HepG2 (cell line): Measurements from ENCODE around the gene KRT12. TPM values are rescaled to one million over a fixed set of nuclear protein-coding genes. Genes with fewer than 3 reads are reported as not detected.

ENCODE experiments used
- ATAC-seq: fragments of 200-7000 bp; cut with Tn5 transposase; 3 replicates; pipeline ENCODE4 v1.9.1; 2020; ENCODE audit warnings: mild to moderate bottlenecking, moderate library complexity
- BruUV-seq: library from RNA; stranded (reverse); fragments of 400-500 nt; replicated peaks from 2 replicates; lab custom pipeline; 2021; lab: Mats Ljungman, UMichigan
- CTCF ChIA-PET: fragments of 300-600 bp; formaldehyde crosslinking; extraction: SDS; loops from one replicate; lab custom pipeline; 2021; ENCODE audit warnings: low total read pairs, inconsistent platforms, low intra/inter-chr PET ratio; lab: Yijun Ruan, JAX
- POLR2A ChIA-PET: fragments of 350-600 bp; sonication (Branson Sonifier 250); formaldehyde crosslinking; loops from one replicate; lab custom pipeline; 2020; ENCODE audit warnings: antibody characterized with exemption, inconsistent platforms; lab: Yijun Ruan, JAX
- DNase-seq: peaks from one replicate; pipeline ENCODE4 v3.0.0-alpha.2; 2015; ENCODE audit warnings: low spot score
- FAIRE-seq: peaks from 3 replicates; lab custom pipeline; 2011; peaks lifted over from hg19 to GRCh38; lab: Jason Lieb, UNC
- H2AFZ ChIP-seq: one replicate; pipeline ENCODE4 v1.6.1; 2011; ENCODE audit warnings: low read length, inconsistent platforms
- H3K27ac ChIP-seq: fragments of 300-600 bp; 3 replicates; pipeline ENCODE4 v1.8.0; 2011; ENCODE audit warnings: mixed run types, mild to moderate bottlenecking, mixed read lengths, low read length, inconsistent platforms; ENCODE audit not compliant: insufficient read depth; ENCODE audit errors: extremely low read length
- H3K27me3 ChIP-seq, 2 experiments: fragments of 200-600 bp in 1 of 2; 2 replicates in 1 of 2; 3 replicates in 1 of 2; pipeline versions ENCODE4 v1.6.0 to v1.8.0; 2011; ENCODE audit warnings: low read length in 2 of 2, mild to moderate bottlenecking in 2 of 2, moderate library complexity in 2 of 2, inconsistent platforms in 1 of 2; ENCODE audit not compliant: insufficient read depth in 2 of 2, control insufficient read depth in 1 of 2
- H3K36me3 ChIP-seq, 2 experiments: fragments of 200-600 bp in 1 of 2; replicated peaks in 1 of 2; 2 replicates in 1 of 2; 3 replicates in 1 of 2; pipeline versions ENCODE4 v1.5.1 to v1.8.0; 2011; ENCODE audit warnings: low read length in 2 of 2, inconsistent platforms in 1 of 2; ENCODE audit not compliant: insufficient read depth in 2 of 2, control insufficient read depth in 1 of 2
- H3K4me1 ChIP-seq: 2 replicates; pipeline ENCODE4 v1.5.1; 2012; ENCODE audit warnings: low read length, inconsistent platforms; ENCODE audit not compliant: insufficient read depth
- H3K4me2 ChIP-seq: 2 replicates; pipeline ENCODE4 v1.6.0; 2011; ENCODE audit warnings: low read depth, low read length, inconsistent platforms
- H3K4me3 ChIP-seq, 3 experiments: fragments of 200-600 bp in 1 of 3; sonication (generic), shearing (Covaris generic) in 1 of 3; replicated peaks in 1 of 3; 2 replicates each; pipeline ENCODE4 v1.5.1; 2011 to 2016; ENCODE audit warnings: low read length in 3 of 3, inconsistent platforms in 2 of 3, low read depth in 2 of 3, mild to moderate bottlenecking in 2 of 3, control low read depth in 1 of 3, mixed read lengths in 1 of 3; ENCODE audit not compliant: insufficient read depth in 1 of 3
- H3K79me2 ChIP-seq: one replicate; pipeline ENCODE4 v1.6.1; 2011; ENCODE audit warnings: low read length, inconsistent platforms; ENCODE audit not compliant: insufficient read depth
- H3K9ac ChIP-seq: 2 replicates; pipeline ENCODE4 v1.6.0; 2011; ENCODE audit warnings: mild to moderate bottlenecking, low read depth, low read length, inconsistent platforms; ENCODE audit not compliant: insufficient read depth
- H3K9me3 ChIP-seq: 2 replicates; pipeline ENCODE4 v1.5.1; 2012; ENCODE audit warnings: mild to moderate bottlenecking, low read length
- H4K20me1 ChIP-seq: 2 replicates; pipeline ENCODE4 v1.6.0; 2011; ENCODE audit warnings: inconsistent platforms, mild to moderate bottlenecking, low read length, moderate library complexity; ENCODE audit not compliant: insufficient read depth
- CHD4 ChIP-seq: fragments of 200-600 bp; sonication (generic); IDR thresholded peaks from 2 replicates; pipeline ENCODE4 v1.7.0; 2017; ENCODE audit warnings: mild to moderate bottlenecking, low read length, borderline replicate concordance
- HOXA7 ChIP-seq: sonication (generic); formaldehyde crosslinking; IDR thresholded peaks from 2 replicates; pipeline ENCODE4 v1.8.1; 2022; ENCODE audit warnings: mild to moderate bottlenecking, missing genetic modification reagents, moderate library complexity
- PAXIP1 ChIP-seq: sonication (generic); formaldehyde crosslinking; conservative IDR thresholded peaks from 2 replicates; pipeline ENCODE4 v1.4.0; 2020; ENCODE audit warnings: mild to moderate bottlenecking, missing genetic modification reagents, moderate library complexity
- SP5 ChIP-seq: IDR thresholded peaks from 2 replicates; pipeline ENCODE4 v1.6.1; 2016; ENCODE audit warnings: low read depth, borderline replicate concordance
- SYNCRIP ChIP-seq: fragments of 200-400 bp; formaldehyde crosslinking; IDR thresholded peaks from 2 replicates; pipeline ENCODE4 v1.6.1; 2018; ENCODE audit warnings: mild to moderate bottlenecking, low read depth, low read length; ENCODE audit not compliant: insufficient read depth
- TBX3 ChIP-seq: fragments of 450-650 bp; IDR thresholded peaks from 2 replicates; pipeline ENCODE4 v1.6.1; 2017; ENCODE audit warnings: antibody characterized with exemption, mild to moderate bottlenecking, inconsistent platforms, borderline replicate concordance
- TCF7 ChIP-seq: sonication (generic); IDR thresholded peaks from 2 replicates; pipeline ENCODE4 v1.6.1; 2016; ENCODE audit warnings: antibody characterized with exemption, low read depth
- ZNF160 ChIP-seq: sonication (generic); formaldehyde crosslinking; IDR thresholded peaks from 2 replicates; pipeline ENCODE4 v1.8.0; 2022; ENCODE audit warnings: mild to moderate bottlenecking, inconsistent platforms, missing genetic modification reagents
- ZNF234 ChIP-seq: sonication (generic); formaldehyde crosslinking; conservative IDR thresholded peaks from 2 replicates; pipeline ENCODE4 v1.5.1; 2020; ENCODE audit warnings: mild to moderate bottlenecking, missing genetic modification reagents
- ZNF574 ChIP-seq: sonication (generic); formaldehyde crosslinking; IDR thresholded peaks from 2 replicates; pipeline ENCODE4 v1.4.0; 2020; ENCODE audit warnings: missing genetic modification reagents
- ZNF766 ChIP-seq: sonication (generic); formaldehyde crosslinking; IDR thresholded peaks from 2 replicates; pipeline ENCODE4 v1.5.0; 2020; ENCODE audit warnings: missing genetic modification reagents, borderline replicate concordance
- in situ Hi-C: cut with HindIII; loops from 2 replicates; pipeline ENCODE4 v1.10.0; 2017; ENCODE audit warnings: low pct_unique_long_range_greater_than_20kb; ENCODE audit not compliant: extremely low pct_ligation_motif_present
- intact Hi-C: fragments of 100-400 bp; cut with micrococcal nuclease; formaldehyde crosslinking; loops from one replicate; pipeline ENCODE4 v1.10.0; 2022; ENCODE audit not compliant: unreplicated experiment
- polyA plus RNA-seq, 8 experiments: library from polyadenylated mRNA; depleted of rRNA in 3 of 8; stranded (reverse) in 7 of 8; unstranded in 1 of 8; fragments of >200 nt; fragmentation: Illumina TruSeq in 4 of 8; extraction: Trizol in 4 of 8; gene quantifications; 2 replicates each; pipeline versions ENCODE4 v1.2.1 to v1.2.3, GENCODE V29; 2011 to 2016; ENCODE audit warnings: low read depth in 4 of 8, missing spikeins in 1 of 8, mixed read lengths in 1 of 8; ENCODE audit not compliant: insufficient read depth in 1 of 8
- total RNA-seq, 5 experiments: library from RNA; depleted of rRNA; stranded (reverse); fragments of >200 nt; fragmentation: Illumina TruSeq; extraction: Trizol; gene quantifications; 2 replicates each; pipeline ENCODE4 v1.2.3, GENCODE V29; 2016; ENCODE audit warnings: low read depth in 1 of 5

KRT12 gene
- total and polyA plus RNA-seq, 2 of the 13 experiments (the other 11 are each of a cell fraction or from before 2014, with no cell fraction given): 0.07 to 0.09 TPM

GRCh38 chr17:40821536-40821935, 45.5 kb downstream of the KRT12 start:
- POLR2A ChIA-PET: no interaction called here
- no peak overlapping the region for H3K4me3 ChIP-seq
- in situ Hi-C loops: no loop called here
- no peak overlapping the region for H2AFZ ChIP-seq
- no peak overlapping the region for H3K27ac ChIP-seq
- no TSS peak for BruUV-seq
- TF ChIP-seq ZNF574: no peak
- no peak for TF ChIP-seq ZNF234 (CRISPR knock-in tag)
- no peak for TF ChIP-seq PAXIP1 (CRISPR knock-in tag)
- no peak for TF ChIP-seq TCF7
- TF ChIP-seq ZNF766 (CRISPR knock-in tag): no peak
- no peak for TF ChIP-seq SP5
- TF ChIP-seq HOXA7 (CRISPR knock-in tag): no peak
- TF ChIP-seq TBX3: no peak
- no peak for TF ChIP-seq ZNF160
- no peak for TF ChIP-seq CHD4
- TF ChIP-seq SYNCRIP: no peak
- no peak for DNase-seq
- H3K9ac ChIP-seq: no peak overlapping the region
- CTCF ChIA-PET: no interaction called here
- H4K20me1 ChIP-seq: no peaks in the 10 kb centered on the region
- H3K4me2 ChIP-seq: no peak overlapping the region
- H3K79me2 ChIP-seq: peaks cover 32% of the 10 kb centered on the region
- no peaks in the 10 kb centered on the region for H3K9me3 ChIP-seq
- intact Hi-C loops: no loop called here
- no peak for FAIRE-seq
- no peak for ATAC-seq
- H3K4me1 ChIP-seq: peaks cover 31% of the 10 kb centered on the region
- no peaks in the 10 kb centered on the region; a peak in 1 of 5 replicates for H3K27me3 ChIP-seq
- H3K36me3 ChIP-seq: peaks cover 4 to 7% of the 10 kb centered on the region in 2 experiments; a peak in 4 of 5 replicates
